HG02973 (cell line): ENCODE results near the gene CENPP.

Experiments
- ATAC-seq: cut with Tn5 transposase; IDR thresholded peaks from one replicate; pipeline ENCODE4 v1.9.1; 2021; ENCODE audit warnings: moderate library complexity; ENCODE audit not compliant: unreplicated experiment

CENPP gene

GRCh38 chr9:92633614-92634278 is 308.0 kb downstream of the CENPP start:
- ATAC-seq = no peak

- ATAC-seq = no peak
Measured at GRCh38 chr9:92634712-92635605, 309.2 kb downstream of the CENPP start.

GRCh38 chr9:92635760-92636159 is 310.0 kb downstream of the CENPP start:
- ATAC-seq = no peak

- ATAC-seq = no peak
Measured at GRCh38 chr9:92636627-92637026, 310.9 kb downstream of the CENPP start.

GRCh38 chr9:92637326-92637725 is 311.6 kb downstream of the CENPP start:
- no peak for ATAC-seq

- no peak for ATAC-seq
Measured at GRCh38 chr9:92637886-92638620, 312.3 kb downstream of the CENPP start.

- ATAC-seq = no peak
Measured at GRCh38 chr9:92638621-92639101, 312.9 kb downstream of the CENPP start.

- no peak for ATAC-seq
Measured at GRCh38 chr9:92639124-92639523, 313.4 kb downstream of the CENPP start.

- ATAC-seq = no peak
Measured at GRCh38 chr9:92639791-92640271, 314.1 kb downstream of the CENPP start.

GRCh38 chr9:92640398-92641091 is 314.8 kb downstream of the CENPP start:
- ATAC-seq = no peak

- ATAC-seq = no peak
Measured at GRCh38 chr9:92641092-92641809, 315.5 kb downstream of the CENPP start.

- ATAC-seq = no peak
Measured at GRCh38 chr9:92642041-92642451, 316.3 kb downstream of the CENPP start.

- no peak for ATAC-seq
Measured at GRCh38 chr9:92642564-92642963, 316.8 kb downstream of the CENPP start.

GRCh38 chr9:92644278-92644677 is 318.5 kb downstream of the CENPP start:
- ATAC-seq = no peak

GRCh38 chr9:92645041-92645440 is 319.3 kb downstream of the CENPP start:
- ATAC-seq = no peak

- no peak for ATAC-seq
Measured at GRCh38 chr9:92647671-92648473, 322.1 kb downstream of the CENPP start.

- ATAC-seq = no peak
Measured at GRCh38 chr9:92648474-92648971, 322.8 kb downstream of the CENPP start.

GRCh38 chr9:92649007-92649406 is 323.3 kb downstream of the CENPP start:
- no peak for ATAC-seq

GRCh38 chr9:92650296-92650695 is 324.5 kb downstream of the CENPP start:
- ATAC-seq = no peak
